H1 (cell line): ENCODE results near the gene CNNM3. TPM values are rescaled to one million over a fixed set of nuclear protein-coding genes. Genes with fewer than 3 reads are reported as not detected.
A peak's percentile ranks its signal among the peaks of the same experiment; 100 is the strongest.

Source experiments
- CTCF ChIA-PET: fragments of 300-600 bp; sonication (Branson Sonifier 250); formaldehyde crosslinking; loops from one replicate; lab custom pipeline; 2021; ENCODE audit not compliant: partially characterized antibody; lab: Charles Lee
- POLR2A ChIA-PET: fragments of 300-600 bp; sonication (Branson Sonifier 250); formaldehyde crosslinking; loops from one replicate; lab custom pipeline; 2021; ENCODE audit warnings: inconsistent platforms; ENCODE audit not compliant: partially characterized antibody; lab: Charles Lee
- DNase-seq, 2 experiments: peaks; one replicate each; pipeline versions ENCODE4 v3.0.0 to v3.0.0-alpha.2; 2010 to 2022; ENCODE audit warnings: low spot score in 2 of 2, low read depth in 1 of 2, mixed read lengths in 1 of 2
- FAIRE-seq: peaks from 2 replicates; lab custom pipeline; 2011; peaks lifted over from hg19 to GRCh38; lab: Jason Lieb, UNC
- H2AFZ ChIP-seq: 2 replicates; pipeline ENCODE4 v1.8.1; 2012; ENCODE audit warnings: low read length, inconsistent platforms
- H2AK5ac ChIP-seq: 2 replicates; pipeline ENCODE4 v1.6.1; 2013; ENCODE audit warnings: low read depth, low read length
- H2BK120ac ChIP-seq: replicated peaks from 2 replicates; pipeline ENCODE3; 2013; ENCODE audit warnings: low read depth, low read length, inconsistent platforms
- H2BK12ac ChIP-seq: 2 replicates; pipeline ENCODE4 v1.6.1; 2013; ENCODE audit warnings: low read depth, low read length
- H2BK15ac ChIP-seq: 2 replicates; pipeline ENCODE4 v1.6.1; 2013; ENCODE audit warnings: low read length
- H2BK20ac ChIP-seq: 2 replicates; pipeline ENCODE4 v1.6.1; 2013; ENCODE audit warnings: low read length
- H2BK5ac ChIP-seq: 2 replicates; pipeline ENCODE4 v1.6.1; 2013; ENCODE audit warnings: low read depth, low read length
- H3K14ac ChIP-seq: 2 replicates; pipeline ENCODE4 v1.6.1; 2013; ENCODE audit warnings: inconsistent platforms; ENCODE audit not compliant: insufficient read length
- H3K18ac ChIP-seq: 2 replicates; pipeline ENCODE4 v1.6.1; 2013; ENCODE audit warnings: low read length; ENCODE audit errors: extremely low read depth
- H3K23ac ChIP-seq: 2 replicates; pipeline ENCODE4 v1.6.1; 2013; ENCODE audit warnings: inconsistent platforms; ENCODE audit not compliant: insufficient read length
- H3K23me2 ChIP-seq: 2 replicates; pipeline ENCODE4 v1.6.1; 2013; ENCODE audit warnings: low read depth, low read length
- H3K27ac ChIP-seq: 2 replicates; pipeline ENCODE4 v1.6.1; 2011; ENCODE audit warnings: low read depth, low read length, inconsistent platforms
- H3K27me3 ChIP-seq, 4 experiments: replicated peaks in 1 of 4; 1 replicate in 1 of 4; 2 replicates in 3 of 4; pipeline versions ENCODE4 v1.6.1 to v1.8.1; 2011 to 2013; ENCODE audit warnings: low read length in 3 of 4, mild to moderate bottlenecking in 3 of 4, inconsistent platforms in 2 of 4, mixed read lengths in 2 of 4, moderate library complexity in 1 of 4; ENCODE audit not compliant: control insufficient read depth in 3 of 4, insufficient read depth in 3 of 4; ENCODE audit errors: extremely low read depth in 1 of 4
- H3K36me3 ChIP-seq, 4 experiments: 2 replicates each; pipeline versions ENCODE4 v1.6.1 to v1.8.1; 2011 to 2013; ENCODE audit warnings: mild to moderate bottlenecking in 4 of 4, low read length in 3 of 4, moderate library complexity in 2 of 4, control low read depth in 1 of 4, inconsistent platforms in 1 of 4; ENCODE audit not compliant: insufficient read depth in 4 of 4, control insufficient read depth in 2 of 4
- H3K4ac ChIP-seq: replicated peaks from 2 replicates; pipeline ENCODE3; 2013; ENCODE audit warnings: low read length, low read depth, mixed read lengths, inconsistent platforms; ENCODE audit not compliant: insufficient read length
- H3K4me1 ChIP-seq, 4 experiments: replicated peaks in 1 of 4; 1 replicate in 1 of 4; 2 replicates in 3 of 4; pipeline versions ENCODE4 v1.6.1 to v1.8.1; 2011 to 2013; ENCODE audit warnings: low read length in 3 of 4, inconsistent platforms in 2 of 4, mixed read lengths in 1 of 4; ENCODE audit not compliant: insufficient read depth in 4 of 4, control insufficient read depth in 3 of 4
- H3K4me2 ChIP-seq, 2 experiments: 2 replicates each; pipeline versions ENCODE4 v1.6.1 to v1.8.1; 2011 to 2013; ENCODE audit warnings: low read depth in 2 of 2, low read length in 2 of 2, control low read depth in 1 of 2, inconsistent platforms in 1 of 2, mild to moderate bottlenecking in 1 of 2; ENCODE audit not compliant: insufficient read depth in 1 of 2
- H3K4me3 ChIP-seq, 4 experiments: fragments of 200-600, 300-600 bp in 1 of 4; sonication (generic), shearing (Covaris generic), sonication (Bioruptor Twin) in 1 of 4; 2 replicates each; pipeline versions ENCODE4 v1.5.1 to v1.8.1; 2011 to 2016; ENCODE audit warnings: low read length in 4 of 4, low read depth in 3 of 4, control low read depth in 2 of 4, inconsistent platforms in 2 of 4, mild to moderate bottlenecking in 2 of 4, mixed read lengths in 1 of 4, moderate library complexity in 1 of 4; ENCODE audit not compliant: insufficient read depth in 2 of 4; ENCODE audit errors: extremely low read depth in 1 of 4
- H3K56ac ChIP-seq: replicated peaks from 2 replicates; pipeline ENCODE3; 2013; ENCODE audit warnings: low read depth, mild to moderate bottlenecking, mixed read lengths, low read length, inconsistent platforms; ENCODE audit not compliant: insufficient read length
- H3K79me1 ChIP-seq: 2 replicates; pipeline ENCODE4 v1.6.1; 2013; ENCODE audit warnings: low read depth, low read length, control low read depth
- H3K79me2 ChIP-seq, 2 experiments: 2 replicates each; pipeline versions ENCODE4 v1.6.1 to v1.8.1; 2012 to 2013; ENCODE audit warnings: low read length in 2 of 2, mild to moderate bottlenecking in 2 of 2, inconsistent platforms in 1 of 2; ENCODE audit not compliant: insufficient read depth in 2 of 2, control insufficient read depth in 1 of 2
- H3K9ac ChIP-seq, 4 experiments: replicated peaks in 1 of 4; 1 replicate in 1 of 4; 2 replicates in 3 of 4; pipeline versions ENCODE4 v1.6.1 to v1.8.1; 2011 to 2013; ENCODE audit warnings: low read depth in 3 of 4, low read length in 3 of 4, control low read depth in 2 of 4, mild to moderate bottlenecking in 2 of 4, moderate library complexity in 2 of 4, inconsistent platforms in 1 of 4; ENCODE audit errors: extremely low read depth in 1 of 4
- H3K9me3 ChIP-seq, 2 experiments: 2 replicates each; pipeline versions ENCODE4 v1.6.1 to v1.8.1; 2012 to 2013; ENCODE audit warnings: mild to moderate bottlenecking in 2 of 2, moderate library complexity in 2 of 2, control low read depth in 1 of 2, inconsistent platforms in 1 of 2, low read depth in 1 of 2, low read length in 1 of 2, mixed read lengths in 1 of 2; ENCODE audit not compliant: insufficient read depth in 2 of 2
- H4K20me1 ChIP-seq, 2 experiments: replicated peaks in 1 of 2; 2 replicates each; pipeline versions ENCODE3 to v1.8.1; 2011 to 2013; ENCODE audit warnings: inconsistent platforms in 2 of 2, low read length in 2 of 2, mild to moderate bottlenecking in 1 of 2; ENCODE audit not compliant: insufficient read depth in 2 of 2, control insufficient read depth in 1 of 2
- H4K5ac ChIP-seq: 2 replicates; pipeline ENCODE4 v1.6.1; 2013; ENCODE audit warnings: low read length, low read depth, mixed read lengths, inconsistent platforms; ENCODE audit not compliant: insufficient read length
- H4K8ac ChIP-seq: 2 replicates; pipeline ENCODE4 v1.8.0; 2013; ENCODE audit warnings: mild to moderate bottlenecking, moderate library complexity, low read length, inconsistent platforms; ENCODE audit not compliant: insufficient read depth; ENCODE audit errors: extremely low read depth
- H4K91ac ChIP-seq: replicated peaks from 2 replicates; pipeline ENCODE3; 2013; ENCODE audit warnings: low read length, mixed read lengths, inconsistent platforms; ENCODE audit not compliant: insufficient read length
- HDAC6 ChIP-seq: IDR thresholded peaks from one replicate; pipeline ENCODE4 v1.7.1; 2012; ENCODE audit warnings: low read depth, mild to moderate bottlenecking, inconsistent platforms, low read length, moderate library complexity
- KDM1A ChIP-seq: fragments of 200-600, 300-600 bp; sonication (generic); IDR thresholded peaks from 2 replicates; pipeline ENCODE4 v1.7.1; 2016; ENCODE audit warnings: mild to moderate bottlenecking, low read length, borderline replicate concordance
- NRF1 ChIP-seq: IDR thresholded peaks from 2 replicates; pipeline ENCODE4 v1.6.1; 2011; ENCODE audit warnings: mild to moderate bottlenecking, low read depth, low read length, improper control_type of control experiment
- PHF8 ChIP-seq: fragments of 200-600 bp; sonication (generic); conservative IDR thresholded peaks from 2 replicates; pipeline ENCODE4 v1.7.1; 2012; ENCODE audit warnings: low read depth, mild to moderate bottlenecking, inconsistent platforms, low read length, moderate library complexity
- SUZ12 ChIP-seq: fragments of 200-600 bp; sonication (generic); IDR thresholded peaks from 2 replicates; pipeline ENCODE4 v1.6.1; 2012; ENCODE audit warnings: mild to moderate bottlenecking, inconsistent platforms, low read length, moderate library complexity, mixed read lengths
- TBP ChIP-seq: IDR thresholded peaks from 2 replicates; pipeline ENCODE4 v1.6.1; 2011; ENCODE audit warnings: low read depth, low read length, improper control_type of control experiment
- WGBS, 2 experiments: shearing (Covaris generic) in 1 of 2; methylation state at CpG; one replicate each; pipeline versions ENCODE4 v1.1.6 to v1.1.7; 2013 to 2015; ENCODE audit warnings: low lambda C conversion rate in 2 of 2, mixed read lengths in 2 of 2, inconsistent platforms in 1 of 2, low coverage in 1 of 2, missing lambda C conversion rate in 1 of 2; ENCODE audit not compliant: insufficient replicate concordance in 2 of 2, insufficient coverage in 1 of 2, insufficient read length in 1 of 2; ENCODE audit errors: extremely low coverage in 1 of 2, missing lambda C conversion rate in 1 of 2; 5-methylcytosine and 5-hydroxymethylcytosine counted together
- polyA plus RNA-seq, 7 experiments: library from polyadenylated mRNA; depleted of rRNA in 3 of 7; stranded (reverse) in 5 of 7; unstranded in 2 of 7; fragments of >200 nt in 5 of 7; fragments of 200-250 nt in 2 of 7; gene quantifications; 1 replicate in 5 of 7; 2 replicates in 1 of 7; 4 replicates in 1 of 7; pipeline versions ENCODE4 v1.2.1 to v1.2.3, GENCODE V29; 2011 to 2013; ENCODE audit warnings: missing spikeins in 2 of 7, mixed read lengths in 2 of 7
- total RNA-seq: library from RNA; stranded (reverse); fragmentation: NEBNext Ultra II Directional; extraction: Animal tissue kit (Norgen Biotek cat#: 25700); gene quantifications from 2 replicates; pipeline ENCODE4 v1.2.1, GENCODE V29; 2021
- TF ChIP-seq, protein P1 (sequence below), 3 experiments: IDR thresholded peaks; 1 replicate in 2 of 3; 2 replicates in 1 of 3; pipeline versions ENCODE4 v1.5.1 to v1.6.1; 2011; ENCODE audit warnings: low read length in 3 of 3, mild to moderate bottlenecking in 3 of 3, inconsistent platforms in 2 of 3, low read depth in 1 of 3, moderate library complexity in 1 of 3; ENCODE audit not compliant: insufficient read depth in 1 of 3; ENCODE audit errors: control extremely low read depth in 1 of 3
- TF ChIP-seq, protein P2 (sequence below): IDR thresholded peaks from 2 replicates; pipeline ENCODE4 v1.6.1; 2012; ENCODE audit warnings: inconsistent platforms

CNNM3 gene
- total and polyA plus RNA-seq, 2 of the 8 experiments (the other 6 are each of a cell fraction or from before 2014, with no cell fraction given) = 29.1 to 29.2 TPM

DNA sequence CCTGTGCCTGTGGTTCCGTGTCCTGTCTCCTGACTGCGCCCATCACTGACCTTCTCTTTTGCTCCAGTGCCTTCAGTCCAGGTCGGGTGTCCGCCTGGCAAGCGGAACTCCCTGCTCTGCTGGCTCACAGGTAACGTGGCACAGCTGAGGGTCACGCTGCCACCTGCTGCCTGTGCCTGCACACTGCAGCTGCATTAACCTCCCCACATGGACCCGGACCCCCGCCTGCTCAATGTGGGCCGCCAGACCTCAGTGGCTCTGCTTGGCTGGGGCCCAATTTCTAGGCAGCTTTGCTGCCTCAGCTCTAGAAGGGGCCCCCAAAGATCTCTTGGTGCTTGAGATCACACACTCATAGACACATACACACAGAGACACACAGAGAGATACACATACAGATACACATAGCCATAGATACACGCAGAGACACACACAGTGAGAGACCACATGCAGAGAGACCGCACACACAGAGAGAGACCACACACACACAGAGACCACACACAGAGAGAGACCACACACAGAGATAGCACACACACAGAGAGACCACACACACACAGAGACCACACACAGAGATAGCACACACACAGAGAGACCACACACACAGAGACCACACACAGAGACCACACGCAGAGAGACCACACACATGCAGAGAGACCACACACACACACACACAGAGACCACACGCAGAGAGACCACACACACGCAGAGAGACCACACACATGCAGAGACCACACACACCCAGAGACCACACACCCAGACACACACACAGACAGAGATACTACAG is 14.9 kb upstream of the CNNM3 start:
- Histone ChIP-seq H4K5ac (peak overlapping the region; percentile 60), H3K4me2 (no peak overlapping the region), H2BK120ac (no peak overlapping the region), H3K4me3 (no peak overlapping the region), H2BK20ac (peak overlapping the region; percentile 94; the same call in 1 of the 2 replicates), H3K23me2 (peaks cover 7% of the 10 kb centered on the region; the same call in 1 of the 2 replicates), H2AFZ (no peak overlapping the region), H4K8ac (0 out of 2 replicates have a peak overlapping the region, but pooled peaks have one; percentile 53), H3K9ac (no peak overlapping the region), H3K23ac (no peak overlapping the region), H4K91ac (peak overlapping the region; percentile 34), H2BK5ac (peak overlapping the region; percentile 84), H2BK12ac (peak overlapping the region; percentile 93; the same call in 1 of the 2 replicates), H3K36me3 (peaks cover 0 to 6% (median 5%) of the 10 kb centered on the region in 4 experiments; a peak in 3 of 8 replicates), H3K4me1 (no peaks in the 10 kb centered on the region; a peak in 2 of 7 replicates), H3K27me3 (no peaks in the 10 kb centered on the region), H3K56ac (peak overlapping the region; percentile 12), H3K9me3 (no peaks in the 10 kb centered on the region), H3K14ac (no peak overlapping the region), H4K20me1 (peaks cover 0 to 5% of the 10 kb centered on the region in 2 experiments), H3K79me2 (no peaks in the 10 kb centered on the region), H3K79me1 (no peaks in the 10 kb centered on the region), H2BK15ac (no peak overlapping the region; the same call in 1 of the 2 replicates), H3K18ac (peak overlapping the region; percentile 62; the same call in 1 of the 2 replicates), H2AK5ac (no peak overlapping the region; the same call in 1 of the 2 replicates), H3K27ac (peak overlapping the region; percentile 68; the same call in 1 of the 2 replicates), H3K4ac (peak overlapping the region; percentile 79)
- CTCF ChIA-PET = interaction anchor here (0.7 to 5.0 kb wide), 28 partner anchors 8 to 251 kb away, joined by 3 to 46 read pairs (median 4); partner anchors contain the start of gene CNNM4
- POLR2A ChIA-PET = interaction anchor here (1.2 to 1.8 kb wide), 3 partner anchors 8 to 38 kb away, joined by 4 to 8 read pairs (median 6); no protein-coding TSS in a partner anchor
- DNase-seq (peak; percentile 56 to 89), FAIRE-seq (peak; percentile 98)
- WGBS, 2 experiments = 77% methylated on average over 15 of the region's 15 CpGs; no CpG with 5 or more reads in 1 of the 2 experiments
- TF ChIP-seq SUZ12 (no peak), HDAC6 (no peak), PHF8 (no peak), NRF1 (no peak), KDM1A (no peak), TBP (no peak)
- TF ChIP-seq, protein P1, sequence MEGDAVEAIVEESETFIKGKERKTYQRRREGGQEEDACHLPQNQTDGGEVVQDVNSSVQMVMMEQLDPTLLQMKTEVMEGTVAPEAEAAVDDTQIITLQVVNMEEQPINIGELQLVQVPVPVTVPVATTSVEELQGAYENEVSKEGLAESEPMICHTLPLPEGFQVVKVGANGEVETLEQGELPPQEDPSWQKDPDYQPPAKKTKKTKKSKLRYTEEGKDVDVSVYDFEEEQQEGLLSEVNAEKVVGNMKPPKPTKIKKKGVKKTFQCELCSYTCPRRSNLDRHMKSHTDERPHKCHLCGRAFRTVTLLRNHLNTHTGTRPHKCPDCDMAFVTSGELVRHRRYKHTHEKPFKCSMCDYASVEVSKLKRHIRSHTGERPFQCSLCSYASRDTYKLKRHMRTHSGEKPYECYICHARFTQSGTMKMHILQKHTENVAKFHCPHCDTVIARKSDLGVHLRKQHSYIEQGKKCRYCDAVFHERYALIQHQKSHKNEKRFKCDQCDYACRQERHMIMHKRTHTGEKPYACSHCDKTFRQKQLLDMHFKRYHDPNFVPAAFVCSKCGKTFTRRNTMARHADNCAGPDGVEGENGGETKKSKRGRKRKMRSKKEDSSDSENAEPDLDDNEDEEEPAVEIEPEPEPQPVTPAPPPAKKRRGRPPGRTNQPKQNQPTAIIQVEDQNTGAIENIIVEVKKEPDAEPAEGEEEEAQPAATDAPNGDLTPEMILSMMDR (IDR thresholded peaks at IDR 0.05; ENCODE audit: control extremely low read depth in 1 of 3, insufficient read depth in 1 of 3, low read depth in 1 of 3, low read length in 3 of 3) = peak; percentile 71 to 100 (median 95)
- TF ChIP-seq, protein P2, sequence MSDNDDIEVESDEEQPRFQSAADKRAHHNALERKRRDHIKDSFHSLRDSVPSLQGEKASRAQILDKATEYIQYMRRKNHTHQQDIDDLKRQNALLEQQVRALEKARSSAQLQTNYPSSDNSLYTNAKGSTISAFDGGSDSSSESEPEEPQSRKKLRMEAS = peak; percentile 84
